GM12801 (cell line): Measurements from ENCODE around the gene ROBO1.

Experiments
- CTCF ChIP-seq: IDR thresholded peaks from one replicate; pipeline ENCODE4 v1.5.1; 2011; ENCODE audit warnings: control low read depth; ENCODE audit not compliant: insufficient read length; ENCODE audit errors: extremely low read depth

The ROBO1 gene

DNA sequence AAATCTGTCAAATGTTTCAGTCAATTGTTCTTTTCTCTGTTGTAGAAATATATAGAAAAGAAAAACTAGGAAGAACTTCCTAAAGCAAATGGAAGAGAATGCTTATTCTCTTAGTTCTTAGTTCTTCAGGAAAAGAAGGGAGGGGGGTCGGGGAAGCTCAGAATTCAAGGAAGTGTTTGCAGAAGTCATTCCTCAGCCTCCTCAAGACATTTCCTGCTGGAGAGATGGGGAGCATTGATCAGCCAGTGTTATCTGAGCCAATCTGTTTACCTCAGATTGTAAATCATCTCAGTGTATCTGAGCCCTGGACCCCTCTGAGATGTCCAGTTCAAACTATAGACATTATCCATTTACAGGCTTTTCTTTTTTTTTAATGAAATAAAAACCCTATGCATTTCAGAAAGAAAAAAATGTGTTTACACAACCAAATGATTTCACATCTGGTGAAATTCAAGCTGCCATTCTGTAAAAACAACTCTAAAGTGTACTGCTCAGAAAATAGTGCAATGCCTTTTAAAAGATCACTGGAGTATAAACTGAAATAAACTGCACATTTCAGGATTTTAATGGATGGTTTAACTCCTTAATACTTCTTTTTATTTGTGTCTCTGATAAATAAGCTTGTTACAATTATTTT is 460.7 kb downstream of the ROBO1 start:
- TF ChIP-seq CTCF, result no peak

GRCh38 chr3:79297245-79297960 is 470.4 kb downstream of the ROBO1 start:
- no peak for TF ChIP-seq CTCF

- no peak for TF ChIP-seq CTCF
Observed at GRCh38 chr3:79286882-79287281, 480.9 kb downstream of the ROBO1 start.

DNA sequence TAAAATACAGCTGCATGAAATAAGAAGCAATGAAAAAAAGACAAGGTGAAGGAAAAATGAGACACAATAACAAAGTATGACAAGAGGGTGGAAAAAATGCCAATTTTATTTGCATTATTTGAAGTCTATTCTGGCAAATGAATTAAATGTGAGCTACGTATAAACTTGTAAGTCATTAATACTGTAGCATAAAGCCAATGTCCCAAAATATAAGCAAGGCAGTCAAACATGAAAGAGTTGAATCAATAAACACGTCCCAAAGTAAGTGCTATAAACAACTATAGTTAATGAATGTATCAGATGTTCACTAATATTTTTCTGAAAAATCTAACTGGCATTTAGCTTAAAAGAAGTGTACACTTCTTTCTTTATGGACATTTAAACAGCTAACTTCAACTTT is 481.9 kb downstream of the ROBO1 start:
- no peak for TF ChIP-seq CTCF

- TF ChIP-seq CTCF, result no peak
Observed at GRCh38 chr3:79285380-79285779, 482.4 kb downstream of the ROBO1 start.

GRCh38 chr3:79284781-79285180 is 483.0 kb downstream of the ROBO1 start:
- TF ChIP-seq CTCF, result no peak

GRCh38 chr3:79278681-79279080 is 489.1 kb downstream of the ROBO1 start:
- TF ChIP-seq CTCF, result no peak
